ENCODE measurements around the gene KRTAP4-5.

DNA sequence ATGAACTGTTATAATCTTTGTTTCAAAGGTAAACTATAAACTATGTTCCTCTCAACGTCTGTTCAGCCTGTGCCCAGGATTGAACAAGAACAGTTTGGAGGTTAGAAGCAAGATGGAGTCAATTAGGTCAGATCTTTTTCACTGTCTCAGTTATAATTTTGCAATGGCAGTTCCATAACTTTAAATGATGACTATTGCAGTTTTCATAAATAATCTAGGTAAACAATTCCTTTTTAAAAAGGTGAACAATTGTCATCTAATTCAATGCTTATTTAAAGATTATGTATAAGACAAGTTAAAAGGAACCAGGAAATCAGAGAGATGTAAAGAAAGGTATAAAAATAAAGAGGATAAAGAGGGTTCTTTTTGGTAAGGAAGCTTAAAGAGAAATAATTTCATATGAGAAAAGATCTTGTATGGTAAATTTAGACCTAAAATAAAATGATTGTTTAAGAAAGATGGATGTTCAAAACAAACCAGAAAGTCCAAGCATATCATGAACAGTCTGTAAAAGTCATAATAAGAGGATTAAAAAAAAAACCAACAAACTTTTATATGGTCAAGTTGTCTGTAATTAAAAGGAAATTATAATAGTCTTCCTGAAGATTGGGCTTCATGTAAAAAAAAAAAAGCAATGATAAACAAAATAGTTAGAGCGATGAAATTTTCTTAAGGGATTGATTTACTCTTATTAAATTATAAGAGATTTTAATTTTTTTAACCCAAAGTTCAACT is 38.3 kb downstream of the KRTAP4-5 start:
- TF ChIP-seq, protein P1, sequence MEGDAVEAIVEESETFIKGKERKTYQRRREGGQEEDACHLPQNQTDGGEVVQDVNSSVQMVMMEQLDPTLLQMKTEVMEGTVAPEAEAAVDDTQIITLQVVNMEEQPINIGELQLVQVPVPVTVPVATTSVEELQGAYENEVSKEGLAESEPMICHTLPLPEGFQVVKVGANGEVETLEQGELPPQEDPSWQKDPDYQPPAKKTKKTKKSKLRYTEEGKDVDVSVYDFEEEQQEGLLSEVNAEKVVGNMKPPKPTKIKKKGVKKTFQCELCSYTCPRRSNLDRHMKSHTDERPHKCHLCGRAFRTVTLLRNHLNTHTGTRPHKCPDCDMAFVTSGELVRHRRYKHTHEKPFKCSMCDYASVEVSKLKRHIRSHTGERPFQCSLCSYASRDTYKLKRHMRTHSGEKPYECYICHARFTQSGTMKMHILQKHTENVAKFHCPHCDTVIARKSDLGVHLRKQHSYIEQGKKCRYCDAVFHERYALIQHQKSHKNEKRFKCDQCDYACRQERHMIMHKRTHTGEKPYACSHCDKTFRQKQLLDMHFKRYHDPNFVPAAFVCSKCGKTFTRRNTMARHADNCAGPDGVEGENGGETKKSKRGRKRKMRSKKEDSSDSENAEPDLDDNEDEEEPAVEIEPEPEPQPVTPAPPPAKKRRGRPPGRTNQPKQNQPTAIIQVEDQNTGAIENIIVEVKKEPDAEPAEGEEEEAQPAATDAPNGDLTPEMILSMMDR (IDR thresholded peaks at IDR 0.05): no peak
- TF ChIP-seq POLR2AphosphoS5 (IDR thresholded peaks at IDR 0.05) (no peak), POLR2A (IDR thresholded peaks at IDR 0.05) (no peak)
